Stimulated activated CD8-positive, alpha-beta memory T cell treated with anti-CD3 and anti-CD28 coated beads, Interleukin-7, amount 100 ng/mL, for 1 hour (primary cell): ENCODE data around the gene GFI1.
A peak's percentile ranks its signal among the peaks of the same experiment; 100 is the strongest.

ENCODE experiments used
- DNase-seq, 2 donors: peaks; one replicate each; pipeline ENCODE4 v3.0.0-alpha.2; 2020; ENCODE audit warnings: low read depth in 2 of 2

Gene GFI1

DNA sequence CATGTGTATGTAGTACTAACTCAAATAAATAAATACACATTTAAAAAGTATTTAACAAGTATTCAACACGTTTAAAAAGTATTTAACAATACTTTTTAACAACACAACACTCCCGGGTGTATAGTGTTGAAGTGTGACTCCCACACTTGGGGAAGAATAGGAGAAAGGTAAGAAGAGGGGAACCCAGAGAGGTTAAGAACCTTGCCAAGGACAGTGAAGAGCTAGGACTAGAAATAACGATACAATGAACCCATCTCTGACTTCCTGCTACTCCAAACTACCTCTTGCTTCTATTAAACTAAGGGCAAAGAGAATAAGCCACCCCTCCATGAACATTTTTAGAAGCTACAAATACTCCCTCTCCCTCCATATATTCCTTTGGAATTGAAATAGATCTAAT is 1.7 kb upstream of the GFI1 start:
- no peak for DNase-seq

DNA sequence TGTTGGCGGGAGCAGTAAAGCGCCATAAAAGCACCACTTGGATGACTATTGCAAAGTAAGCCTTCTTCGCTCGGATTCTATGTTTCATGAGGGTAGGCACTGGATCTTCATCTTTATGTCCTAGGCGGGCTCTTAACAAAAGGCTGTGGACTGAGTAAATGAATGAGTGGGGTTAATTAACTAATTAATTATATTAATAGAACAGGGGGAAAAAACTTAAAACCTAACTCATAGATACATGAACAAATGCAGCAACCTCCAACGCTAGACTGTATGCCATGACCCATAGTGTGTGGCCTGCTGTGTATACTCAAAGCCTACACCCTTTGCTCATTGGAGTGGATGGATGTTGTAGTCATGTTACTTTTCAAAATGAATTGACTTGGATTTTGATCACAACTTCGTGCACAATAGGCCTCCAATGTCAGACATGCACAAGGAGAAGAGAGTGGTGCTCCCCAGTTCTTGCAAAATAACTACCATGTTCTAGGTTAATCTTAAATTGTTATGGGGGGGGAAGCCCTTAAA is 417 bp upstream of the GFI1 start:
- no peak for DNase-seq

- DNase-seq = peak; percentile 59 to 61
Measured at GRCh38 chr1:92485381-92486250, 1.1 kb downstream of the GFI1 start.

DNA sequence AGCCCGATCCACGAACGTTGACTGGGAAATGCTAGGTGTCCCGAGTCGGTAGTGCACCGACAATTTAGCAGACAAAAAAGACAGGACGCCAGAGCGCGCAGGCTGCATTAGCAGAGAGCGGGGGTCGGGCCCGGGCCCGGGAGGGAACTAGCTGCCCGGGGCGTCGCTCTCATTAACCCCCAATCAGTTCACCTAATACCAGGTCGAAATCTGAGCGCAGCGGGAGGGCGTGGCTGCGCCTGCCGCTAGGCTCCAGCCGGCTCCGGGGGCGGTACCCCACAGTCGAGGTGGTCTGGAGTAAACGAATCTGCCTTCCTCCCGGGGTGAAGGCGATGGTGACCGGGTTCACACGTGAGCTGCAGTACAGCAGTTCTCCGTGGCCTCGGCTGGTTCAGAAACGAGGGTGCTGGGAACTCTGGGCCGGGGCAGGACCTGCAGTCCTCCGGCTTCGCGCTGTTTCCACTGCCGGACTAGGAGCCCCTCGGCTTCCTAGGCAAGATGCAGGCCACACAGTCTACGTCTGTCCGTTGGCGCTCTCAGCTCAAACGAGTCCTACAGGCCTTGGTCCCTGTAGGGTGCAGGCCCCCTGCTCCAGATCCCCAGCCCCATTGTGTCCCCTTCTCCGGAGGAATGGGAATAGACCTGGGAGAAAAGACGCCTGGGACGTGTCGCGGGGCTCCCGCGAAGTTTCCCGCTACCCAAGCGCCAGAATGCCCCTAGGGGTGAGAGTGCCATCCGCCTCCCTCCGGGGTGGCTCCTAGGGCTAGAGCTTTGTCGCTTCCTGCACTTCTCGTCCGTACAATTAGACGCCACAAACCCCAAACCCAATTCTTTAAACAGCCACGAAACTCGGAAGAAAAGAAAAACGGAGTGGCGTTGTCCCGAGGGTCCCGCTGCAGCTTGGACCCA is 2.0 kb downstream of the GFI1 start:
- DNase-seq = peak; percentile 28 to 46

DNA sequence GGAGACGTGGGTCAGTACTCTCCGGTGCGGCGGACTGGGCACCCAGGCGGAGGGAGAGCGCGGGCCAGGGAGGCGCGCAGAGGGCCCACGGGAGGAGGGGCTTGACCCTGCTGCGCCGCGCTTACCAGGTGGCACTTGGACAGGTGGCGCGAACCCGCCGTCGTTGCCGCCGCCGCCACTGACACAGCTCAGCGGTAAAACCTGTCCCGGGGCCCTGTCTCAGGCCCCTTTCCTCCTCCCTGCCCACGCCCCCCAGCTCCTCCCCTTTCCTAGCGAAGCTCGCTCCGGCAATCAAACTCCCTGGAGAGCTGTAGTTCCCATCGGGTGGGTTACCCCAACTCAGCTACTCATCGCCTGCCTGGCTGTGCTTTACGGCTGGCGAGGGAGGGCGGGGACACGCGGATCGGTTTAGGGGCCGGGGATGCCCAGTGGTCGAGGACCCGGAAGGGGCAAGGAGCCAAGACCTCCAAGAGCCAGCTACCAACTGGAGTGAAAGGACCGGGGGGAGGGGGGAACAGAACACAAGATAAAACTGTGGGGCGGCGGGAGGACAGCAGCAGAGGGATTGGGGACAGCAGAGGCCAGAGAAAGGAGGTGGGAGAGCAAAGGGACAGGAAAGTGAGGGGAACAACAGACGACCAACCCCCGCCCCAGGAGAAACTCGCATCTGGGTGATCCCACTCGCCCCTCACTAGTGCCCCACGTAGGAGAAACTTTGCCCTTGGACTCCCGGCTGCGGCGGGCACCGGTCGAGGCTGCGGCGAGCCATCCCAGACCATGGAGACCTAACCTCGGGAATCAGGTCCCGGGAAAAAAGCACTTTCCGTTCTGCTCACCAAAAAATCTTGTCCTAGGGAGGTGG is 2.9 kb downstream of the GFI1 start:
- DNase-seq = no peak

DNA sequence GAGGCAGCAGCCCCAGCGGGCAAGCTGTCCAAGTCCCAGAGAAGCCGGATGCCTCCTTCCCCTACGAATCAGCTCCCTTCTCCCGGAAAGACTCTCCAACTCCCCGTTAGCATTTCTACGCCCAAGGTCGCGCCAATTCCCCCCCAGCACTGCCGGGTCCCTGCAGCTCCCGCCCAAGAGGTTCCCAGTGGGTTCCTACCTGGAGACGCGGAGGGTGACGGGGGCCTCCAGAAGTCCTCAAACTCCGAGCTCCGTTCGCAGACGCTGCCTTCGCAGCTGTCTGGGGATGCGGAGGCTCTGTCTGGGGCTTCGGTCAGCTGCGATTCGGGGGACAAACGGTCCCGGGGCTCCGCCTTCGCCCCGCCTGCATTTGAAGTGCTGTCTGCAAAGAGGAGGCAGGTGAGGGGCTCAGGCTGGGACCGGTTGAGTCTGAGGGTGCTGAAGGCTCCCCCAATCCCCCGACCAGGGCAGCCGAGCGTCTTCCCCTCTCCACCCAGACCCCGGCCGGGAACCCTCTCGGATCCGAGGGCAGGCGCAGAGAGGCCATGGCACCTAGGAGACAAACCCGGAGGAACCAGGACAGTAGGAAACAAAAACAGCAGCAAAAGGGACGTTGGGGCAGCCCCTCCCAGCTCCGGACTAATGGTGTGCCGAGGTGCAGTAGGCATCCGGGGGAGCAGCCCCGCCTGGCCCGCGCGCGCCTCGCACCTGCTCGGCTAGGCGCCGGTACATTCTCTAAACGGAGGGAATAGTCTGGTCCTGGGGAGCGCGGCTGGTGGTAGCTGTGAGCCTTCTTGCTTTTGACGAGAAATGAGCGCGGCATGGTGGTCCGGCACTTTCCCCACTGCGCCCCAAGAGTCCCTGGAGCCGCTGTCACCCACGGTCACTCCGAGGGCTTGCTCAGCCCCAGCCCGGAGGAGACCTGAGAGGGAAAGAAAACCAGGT is 3.8 kb downstream of the GFI1 start:
- DNase-seq = no peak

DNA sequence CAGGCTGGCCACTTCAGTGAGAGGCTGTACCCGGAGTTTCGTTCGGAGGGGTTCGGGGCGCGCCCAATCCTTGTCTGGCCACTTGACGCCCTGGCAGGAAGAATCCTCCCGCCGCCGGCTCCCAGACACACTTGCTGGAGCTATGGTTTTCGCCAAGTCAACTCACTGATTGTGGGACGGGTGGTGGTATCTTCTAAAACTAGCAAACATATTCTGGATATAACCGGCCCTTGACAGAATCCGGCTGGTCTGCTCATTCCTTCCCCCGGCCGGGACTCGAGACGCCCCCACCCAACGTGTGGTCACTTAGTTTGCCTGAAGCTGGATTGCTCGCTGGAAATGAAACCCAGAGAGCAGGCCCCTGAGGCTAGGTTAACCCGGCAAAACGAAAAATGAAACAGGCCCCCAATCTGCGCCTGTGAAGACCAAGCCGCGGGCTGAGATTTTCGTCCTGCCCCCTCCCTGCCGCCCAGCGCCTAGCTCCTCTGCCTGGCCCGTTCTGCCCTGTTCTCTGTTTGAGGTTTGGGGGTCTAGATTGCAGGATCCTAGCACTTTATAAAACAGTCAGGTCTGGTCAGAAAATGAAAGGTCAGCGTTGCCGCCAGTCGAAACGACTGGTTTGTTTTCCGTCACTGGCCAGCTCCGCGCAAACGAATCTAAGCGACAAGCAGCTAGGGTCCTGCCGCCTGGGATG is 4.6 kb downstream of the GFI1 start:
- DNase-seq = no peak

- DNase-seq = no peak
Measured at GRCh38 chr1:92481599-92481925, 5.2 kb downstream of the GFI1 start.

DNA sequence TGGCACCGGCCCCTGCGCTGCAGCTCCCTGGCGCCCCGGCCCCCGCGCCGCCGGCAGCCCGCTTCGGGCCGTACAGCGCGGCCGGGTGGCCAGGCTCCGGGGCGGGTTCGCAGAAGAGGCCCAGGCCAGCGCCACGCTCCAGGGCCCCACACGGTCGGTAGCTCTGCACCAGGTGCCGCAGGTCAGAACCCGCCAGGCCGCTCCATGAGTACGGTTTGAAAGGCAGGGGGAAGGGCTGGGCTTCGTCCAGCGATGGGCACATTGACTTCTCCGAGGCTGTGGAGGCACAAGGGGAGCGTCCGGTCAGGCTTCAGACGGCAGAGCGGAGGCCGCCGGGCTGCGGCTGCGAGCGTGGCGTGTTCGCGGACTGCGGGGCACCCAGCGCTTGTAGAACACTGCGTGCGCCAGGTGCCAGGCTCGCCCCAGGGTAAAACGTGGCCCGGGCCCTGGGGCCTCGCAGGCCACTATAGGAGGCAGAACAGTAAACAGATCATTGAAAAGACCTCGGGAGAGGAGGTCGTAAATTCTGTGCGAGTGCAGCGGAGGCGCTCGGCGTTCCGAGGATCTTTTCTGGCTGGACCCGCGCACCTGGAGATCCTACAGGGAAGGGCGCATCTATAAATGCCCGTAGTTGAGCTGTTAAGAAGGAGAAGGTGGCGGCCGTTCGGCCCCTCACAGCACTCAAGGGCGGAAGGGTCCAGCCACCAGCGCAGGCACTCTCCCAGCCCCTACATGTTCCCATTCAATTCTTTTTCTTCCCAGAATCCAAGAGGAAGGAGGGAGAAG is 5.7 kb downstream of the GFI1 start:
- DNase-seq = no peak

- DNase-seq = no peak
Measured at GRCh38 chr1:92480200-92480812, 6.4 kb downstream of the GFI1 start.

DNA sequence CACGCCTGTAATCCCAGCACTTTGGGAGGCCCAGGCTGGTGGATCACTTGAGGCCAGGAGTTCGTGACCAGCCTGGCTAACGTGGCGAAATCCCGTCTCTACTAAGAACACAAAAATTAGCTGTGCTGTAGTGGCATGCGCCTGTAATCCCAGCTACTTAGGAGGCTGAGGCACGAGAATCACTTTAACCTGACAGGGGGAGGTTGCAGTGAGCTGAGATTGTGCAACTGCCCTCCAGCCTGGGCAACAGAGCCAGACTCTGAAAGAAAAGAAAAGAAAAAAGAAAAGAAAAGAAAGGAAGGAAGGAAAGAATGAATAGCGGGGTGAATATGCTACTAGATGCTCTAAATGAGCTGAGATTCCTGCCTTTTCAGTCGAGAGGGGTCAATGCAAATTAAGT is 7.1 kb downstream of the GFI1 start:
- no peak for DNase-seq

DNA sequence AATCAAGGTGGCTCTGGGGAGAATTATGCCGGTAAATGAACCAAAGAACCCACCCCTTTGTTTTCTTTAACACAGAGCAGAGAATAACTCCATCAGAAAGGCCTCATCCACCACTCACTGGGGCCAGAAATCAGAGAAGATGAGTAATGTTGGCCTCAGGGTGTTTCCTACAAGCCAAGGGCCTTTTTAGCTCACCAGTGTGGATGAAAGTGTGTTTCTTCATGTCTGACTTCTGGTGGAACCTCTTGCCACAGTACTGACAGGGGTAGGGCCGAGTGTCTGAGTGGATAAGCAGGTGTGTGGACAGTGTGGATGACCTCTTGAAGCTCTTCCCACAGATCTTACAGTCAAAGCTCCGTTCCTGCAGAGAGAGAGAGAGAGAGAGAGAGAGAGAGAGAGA is 8.3 kb downstream of the GFI1 start:
- no peak for DNase-seq

DNA sequence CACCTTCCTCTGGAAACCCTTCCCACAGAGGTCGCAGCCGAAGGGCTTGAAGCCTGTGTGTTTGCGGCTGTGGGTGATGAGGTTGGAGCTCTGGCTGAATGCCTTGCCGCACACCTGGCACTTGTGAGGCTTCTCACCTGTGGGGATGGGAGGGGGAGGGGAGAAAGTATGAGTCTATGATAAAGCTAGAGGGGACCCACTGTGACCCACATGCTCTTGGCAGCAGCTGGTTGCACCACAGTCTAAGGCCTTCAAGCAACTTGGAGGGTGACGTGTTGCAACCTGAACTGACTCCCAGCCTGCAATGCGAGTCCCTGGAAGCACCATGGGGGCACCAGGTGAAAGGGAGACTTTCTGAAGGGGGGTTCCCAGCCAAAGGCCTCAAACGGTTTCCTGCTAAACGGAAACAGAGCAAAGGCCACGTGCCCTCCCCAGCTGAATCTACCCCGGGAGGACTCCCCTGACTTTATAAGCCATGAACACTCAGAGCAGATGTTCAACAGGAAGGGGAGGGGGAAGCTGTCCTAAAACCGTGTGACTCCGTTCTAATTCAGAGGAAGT is 10.6 kb downstream of the GFI1 start:
- peak in 1 of 2 donors; percentile 29 for DNase-seq

DNA sequence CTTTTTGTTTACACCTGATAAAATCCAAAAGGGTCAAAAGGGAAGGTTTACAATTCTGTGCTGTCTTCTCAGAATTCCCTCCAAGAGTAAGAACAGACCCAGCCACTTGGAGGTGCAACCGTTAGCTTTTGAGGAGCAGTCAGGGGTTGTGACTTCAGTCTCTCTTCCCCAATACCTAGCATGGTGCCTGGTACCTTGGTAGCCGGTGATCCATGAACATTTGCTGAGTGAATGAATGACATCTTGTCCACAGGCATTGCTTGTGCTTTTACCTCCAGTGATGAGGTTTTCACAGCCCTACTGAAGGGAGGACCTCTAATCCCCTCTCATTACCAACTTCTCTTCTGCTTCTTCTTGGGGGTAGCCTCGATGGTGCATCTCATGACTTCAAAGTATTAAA is 11.7 kb downstream of the GFI1 start:
- DNase-seq = no peak

GRCh38 chr1:92473781-92474495 is 12.8 kb downstream of the GFI1 start:
- no peak for DNase-seq

GRCh38 chr1:92470216-92470615 is 16.5 kb downstream of the GFI1 start:
- no peak for DNase-seq

- no peak for DNase-seq
Measured at GRCh38 chr1:92466683-92467352, 19.9 kb downstream of the GFI1 start.
